B cell (primary cell): ENCODE measurements around the gene TTLL11. TPM values are rescaled to one million over a fixed set of nuclear protein-coding genes. Genes with fewer than 3 reads are reported as not detected.

ENCODE experiments used
- ATAC-seq: fragments of 200-7000 bp; cut with Tn5 transposase; one replicate; pipeline ENCODE4 v1.10.0; 2021; ENCODE audit warnings: low read depth, mild to moderate bottlenecking, moderate number of reproducible peaks, moderate library complexity
- CTCF ChIA-PET: fragments of 350-600 bp; sonication (Branson Sonifier 250); formaldehyde crosslinking; loops from one replicate; lab custom pipeline; 2021; ENCODE audit warnings: antibody characterized with exemption, inconsistent platforms; lab: Charles Lee
- POLR2A ChIA-PET: fragments of 350-600 bp; sonication (Branson Sonifier 250); formaldehyde crosslinking; loops from one replicate; lab custom pipeline; 2021; ENCODE audit warnings: antibody characterized with exemption; lab: Charles Lee
- DNase-seq: peaks from one replicate; pipeline ENCODE4 v3.0.0; 2013
- H2AFZ ChIP-seq: 2 replicates; pipeline ENCODE4 v1.6.1; 2012; ENCODE audit warnings: mild to moderate bottlenecking, low read depth, low read length; ENCODE audit not compliant: insufficient read depth, poor library complexity, severe bottlenecking
- H3K27ac ChIP-seq, 2 donors: 1 replicate in 1 of 2; 2 replicates in 1 of 2; pipeline ENCODE4 v1.5.1; 2012 to 2013; ENCODE audit warnings: low read length in 2 of 2, mild to moderate bottlenecking in 2 of 2, moderate library complexity in 1 of 2
- H3K27me3 ChIP-seq, 4 experiments: fragments of 200-600 bp in 1 of 4; sonication (generic) in 1 of 4; replicated peaks in 1 of 4; 1 replicate in 2 of 4; 2 replicates in 2 of 4; pipeline versions ENCODE4 v1.6.1 to v1.7.0; 2013 to 2016; ENCODE audit warnings: low read length in 3 of 4, mild to moderate bottlenecking in 2 of 4, mixed read lengths in 1 of 4, moderate library complexity in 1 of 4; ENCODE audit not compliant: insufficient read depth in 4 of 4, control insufficient read depth in 3 of 4; ENCODE audit errors: control extremely low read depth in 1 of 4
- H3K36me3 ChIP-seq, 2 experiments: replicated peaks in 1 of 2; 1 replicate in 1 of 2; 2 replicates in 1 of 2; pipeline versions ENCODE4 v1.6.1 to v1.7.1; 2013; ENCODE audit warnings: low read length in 1 of 2; ENCODE audit not compliant: insufficient read depth in 2 of 2, control insufficient read depth in 1 of 2; ENCODE audit errors: control extremely low read depth in 1 of 2, extremely low read depth in 1 of 2
- H3K4me1 ChIP-seq, 2 donors: fragments of 200-600 bp in 1 of 2; sonication (generic) in 1 of 2; 1 replicate in 1 of 2; 2 replicates in 1 of 2; pipeline versions ENCODE4 v1.5.1 to v1.6.1; 2013 to 2017; ENCODE audit warnings: low read length in 2 of 2; ENCODE audit not compliant: control insufficient read depth in 2 of 2, insufficient read depth in 2 of 2
- H3K4me2 ChIP-seq: replicated peaks from 2 replicates; pipeline ENCODE3; 2012; ENCODE audit warnings: mild to moderate bottlenecking, low read depth, low read length; ENCODE audit not compliant: poor library complexity, severe bottlenecking
- H3K4me3 ChIP-seq, 5 experiments: fragments of 200-600 bp in 1 of 5; sonication (generic) in 1 of 5; 1 replicate in 3 of 5; 2 replicates in 2 of 5; pipeline versions ENCODE4 v1.5.1 to v1.7.0; 2011 to 2016; ENCODE audit warnings: low read length in 4 of 5, mild to moderate bottlenecking in 4 of 5, low read depth in 2 of 5, control low read depth in 1 of 5, moderate library complexity in 1 of 5; ENCODE audit not compliant: insufficient read depth in 1 of 5; ENCODE audit errors: control extremely low read depth in 1 of 5, extremely low read depth in 1 of 5
- H3K79me2 ChIP-seq: fragments of 200-600 bp; sonication (generic); one replicate; pipeline ENCODE4 v1.6.0; 2016; ENCODE audit warnings: low read length; ENCODE audit not compliant: control insufficient read depth, insufficient read depth
- H3K9ac ChIP-seq: fragments of 200-600 bp; sonication (generic); 2 replicates; pipeline ENCODE4 v1.6.1; 2017; ENCODE audit warnings: mild to moderate bottlenecking, low read length, moderate library complexity
- H3K9me3 ChIP-seq, 3 donors: one replicate each; pipeline versions ENCODE4 v1.6.1 to v1.7.1; 2013; ENCODE audit warnings: low read length in 2 of 3; ENCODE audit not compliant: control insufficient read depth in 2 of 3, insufficient read depth in 1 of 3; ENCODE audit errors: control extremely low read depth in 1 of 3
- H4K20me1 ChIP-seq: 2 replicates; pipeline ENCODE4 v1.6.0; 2012; ENCODE audit warnings: mild to moderate bottlenecking, low read length; ENCODE audit not compliant: insufficient read depth, control insufficient read depth, poor library complexity, severe bottlenecking
- H3K27ac Mint-ChIP-seq: one replicate; pipeline ENCODE4 v1.8.0; 2021; ENCODE audit warnings: mixed read lengths
- H3K27me3 Mint-ChIP-seq: one replicate; pipeline ENCODE4 v1.8.0; 2021; ENCODE audit warnings: mixed read lengths
- H3K4me1 Mint-ChIP-seq: one replicate; pipeline ENCODE4 v1.8.0; 2021; ENCODE audit warnings: mixed read lengths
- H3K4me3 Mint-ChIP-seq: one replicate; pipeline ENCODE4 v1.8.0; 2021; ENCODE audit warnings: mixed read lengths
- H3K9me3 Mint-ChIP-seq: one replicate; pipeline ENCODE4 v1.8.0; 2022; ENCODE audit warnings: mixed read lengths; ENCODE audit not compliant: insufficient read depth
- EZH2 ChIP-seq: IDR thresholded peaks from 2 replicates; pipeline ENCODE4 v1.6.1; 2012; ENCODE audit warnings: borderline replicate concordance, low read depth, mild to moderate bottlenecking, moderate library complexity, low read length; ENCODE audit not compliant: insufficient read depth, poor library complexity, severe bottlenecking
- WGBS: methylation state at CpG from one replicate; pipeline ENCODE4 v1.1.5; 2013; ENCODE audit warnings: missing lambda C conversion rate; ENCODE audit not compliant: insufficient coverage; 5-methylcytosine and 5-hydroxymethylcytosine counted together
- intact Hi-C: fragments of 100-400 bp; cut with micrococcal nuclease; formaldehyde crosslinking; loops from one replicate; pipeline ENCODE4 v1.10.0; 2022
- polyA plus RNA-seq: library from polyadenylated mRNA; depleted of rRNA; stranded (reverse); fragments of >200 nt; gene quantifications from 2 replicates; pipeline ENCODE4 v1.2.3, GENCODE V29; 2012
- total RNA-seq, 2 donors: library from RNA; stranded (reverse); fragments of 120-200 nt in 1 of 2; gene quantifications; 1 replicate in 1 of 2; 2 replicates in 1 of 2; pipeline versions ENCODE4 v1.2.3 to v1.2.4, GENCODE V29; 2013 to 2022
- TF ChIP-seq, protein P1 (sequence below): fragments of 200-600 bp; IDR thresholded peaks from one replicate; pipeline ENCODE4 v1.8.0; 2022; ENCODE audit warnings: antibody characterized with exemption, mild to moderate bottlenecking

The TTLL11 gene
- total and polyA plus RNA-seq, 2 donors (not counting 1 experiment from before 2014, with no cell fraction given), result 3.6 to 3.8 TPM

DNA sequence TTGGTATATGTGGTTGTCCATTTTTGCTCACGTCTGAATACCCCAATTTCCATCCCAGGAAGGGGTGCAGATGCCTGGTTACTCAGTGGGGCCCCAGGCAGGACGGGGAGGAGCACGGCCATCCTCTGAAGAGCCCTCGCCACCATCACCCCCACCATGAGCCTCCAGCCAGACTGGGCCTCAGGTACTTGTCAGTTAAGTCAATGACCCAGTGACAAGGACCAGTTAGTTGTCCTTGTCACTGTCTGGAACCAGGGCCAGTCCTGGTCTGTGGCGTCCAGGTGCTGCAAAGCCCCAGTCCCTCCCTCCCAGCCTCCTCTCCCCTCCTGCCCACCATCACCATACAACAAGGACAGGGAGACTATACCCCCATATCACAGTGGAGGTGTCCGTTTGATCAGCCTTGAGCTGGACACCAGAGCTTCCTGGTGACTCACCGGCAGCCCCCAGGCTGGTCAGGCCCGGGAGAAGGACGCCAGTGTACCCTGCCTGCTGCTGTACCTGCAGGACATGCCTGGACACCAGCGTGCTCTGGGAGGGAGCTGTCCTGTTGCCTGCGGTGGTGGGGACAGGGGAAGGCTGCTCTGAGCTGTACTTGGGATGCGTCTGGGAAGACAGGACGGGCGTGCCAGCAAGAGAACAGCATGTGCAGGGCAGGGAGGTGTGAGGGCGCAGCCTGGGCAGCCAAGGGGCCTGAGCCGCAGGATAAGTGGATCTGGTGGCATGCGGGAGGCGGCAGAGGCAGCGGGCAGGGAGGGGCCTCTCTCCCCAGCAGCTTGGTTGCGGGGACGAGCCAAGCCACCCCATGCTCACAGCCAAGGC lies 32.6 kb upstream of the TTLL11 start:
- WGBS, result 76% methylated on average over 20 of the region's 21 CpGs
- Histone ChIP-seq H3K4me1 (peaks cover 17 to 26% of the 10 kb centered on the region in 2 donors), H3K4me3 (no peak overlapping the region), H3K79me2 (no peaks in the 10 kb centered on the region), H3K36me3 (no peaks in the 10 kb centered on the region), H3K4me2 (peak overlapping the region; percentile 62), H3K27ac (no peak overlapping the region), H3K27me3 (peaks cover 0 to 40% (median 22%) of the 10 kb centered on the region in 4 experiments), H4K20me1 (no peaks in the 10 kb centered on the region), H3K9ac (no peak overlapping the region), H3K9me3 (peaks cover 0 to 6% (median 0%) of the 10 kb centered on the region in 3 donors), H2AFZ (peak overlapping the region; percentile 54)
- no peak overlapping the region for H3K27ac Mint-ChIP-seq
- no peak for TF ChIP-seq EZH2
- TF ChIP-seq, protein P1, sequence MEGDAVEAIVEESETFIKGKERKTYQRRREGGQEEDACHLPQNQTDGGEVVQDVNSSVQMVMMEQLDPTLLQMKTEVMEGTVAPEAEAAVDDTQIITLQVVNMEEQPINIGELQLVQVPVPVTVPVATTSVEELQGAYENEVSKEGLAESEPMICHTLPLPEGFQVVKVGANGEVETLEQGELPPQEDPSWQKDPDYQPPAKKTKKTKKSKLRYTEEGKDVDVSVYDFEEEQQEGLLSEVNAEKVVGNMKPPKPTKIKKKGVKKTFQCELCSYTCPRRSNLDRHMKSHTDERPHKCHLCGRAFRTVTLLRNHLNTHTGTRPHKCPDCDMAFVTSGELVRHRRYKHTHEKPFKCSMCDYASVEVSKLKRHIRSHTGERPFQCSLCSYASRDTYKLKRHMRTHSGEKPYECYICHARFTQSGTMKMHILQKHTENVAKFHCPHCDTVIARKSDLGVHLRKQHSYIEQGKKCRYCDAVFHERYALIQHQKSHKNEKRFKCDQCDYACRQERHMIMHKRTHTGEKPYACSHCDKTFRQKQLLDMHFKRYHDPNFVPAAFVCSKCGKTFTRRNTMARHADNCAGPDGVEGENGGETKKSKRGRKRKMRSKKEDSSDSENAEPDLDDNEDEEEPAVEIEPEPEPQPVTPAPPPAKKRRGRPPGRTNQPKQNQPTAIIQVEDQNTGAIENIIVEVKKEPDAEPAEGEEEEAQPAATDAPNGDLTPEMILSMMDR, result peak; percentile 51
- H3K4me3 Mint-ChIP-seq, result no peak overlapping the region
- POLR2A ChIA-PET, result interaction anchor here (1.8 kb wide), 1 partner anchor 225 kb away, joined by 5 read pairs; no protein-coding TSS in a partner anchor
- H3K4me1 Mint-ChIP-seq, result peaks cover 13% of the 10 kb centered on the region
- intact Hi-C loops, result loop anchor here (1.0 to 10.0 kb wide), 3 partner anchors 328 to 1259 kb away; no protein-coding TSS in a partner anchor
- CTCF ChIA-PET, result interaction anchor here (0.8 to 15.1 kb wide), 28 partner anchors 9 to 686 kb away, joined by 3 to 323 read pairs (median 6); partner anchors contain the start of gene PTGS1
- DNase-seq, result peak; percentile 31
- H3K9me3 Mint-ChIP-seq, result no peaks in the 10 kb centered on the region
- no peak for ATAC-seq
- peaks cover 61% of the 10 kb centered on the region for H3K27me3 Mint-ChIP-seq
